ENCODE measurements around the gene LRRC8D.

DNA sequence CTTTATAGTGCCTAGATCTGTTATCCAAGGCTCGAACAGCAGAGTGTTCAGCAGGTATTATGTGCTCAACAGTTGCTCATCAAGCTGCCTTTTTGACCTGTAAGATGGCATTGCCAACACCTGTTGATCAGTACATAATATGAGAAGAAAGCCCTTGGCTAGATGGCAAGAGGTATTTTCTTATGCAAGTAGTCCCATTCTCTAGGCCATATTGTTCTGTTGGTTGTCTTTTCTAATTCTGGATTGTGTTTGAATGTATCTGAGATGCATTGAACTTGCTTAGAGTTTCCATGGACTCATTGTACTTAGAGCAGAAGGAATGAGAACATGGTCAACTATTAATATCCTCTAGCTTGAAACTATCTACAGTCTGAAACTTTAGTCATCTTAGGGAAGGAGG is 57.4 kb downstream of the LRRC8D start:
- TF ChIP-seq, protein P1, sequence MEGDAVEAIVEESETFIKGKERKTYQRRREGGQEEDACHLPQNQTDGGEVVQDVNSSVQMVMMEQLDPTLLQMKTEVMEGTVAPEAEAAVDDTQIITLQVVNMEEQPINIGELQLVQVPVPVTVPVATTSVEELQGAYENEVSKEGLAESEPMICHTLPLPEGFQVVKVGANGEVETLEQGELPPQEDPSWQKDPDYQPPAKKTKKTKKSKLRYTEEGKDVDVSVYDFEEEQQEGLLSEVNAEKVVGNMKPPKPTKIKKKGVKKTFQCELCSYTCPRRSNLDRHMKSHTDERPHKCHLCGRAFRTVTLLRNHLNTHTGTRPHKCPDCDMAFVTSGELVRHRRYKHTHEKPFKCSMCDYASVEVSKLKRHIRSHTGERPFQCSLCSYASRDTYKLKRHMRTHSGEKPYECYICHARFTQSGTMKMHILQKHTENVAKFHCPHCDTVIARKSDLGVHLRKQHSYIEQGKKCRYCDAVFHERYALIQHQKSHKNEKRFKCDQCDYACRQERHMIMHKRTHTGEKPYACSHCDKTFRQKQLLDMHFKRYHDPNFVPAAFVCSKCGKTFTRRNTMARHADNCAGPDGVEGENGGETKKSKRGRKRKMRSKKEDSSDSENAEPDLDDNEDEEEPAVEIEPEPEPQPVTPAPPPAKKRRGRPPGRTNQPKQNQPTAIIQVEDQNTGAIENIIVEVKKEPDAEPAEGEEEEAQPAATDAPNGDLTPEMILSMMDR (conservative IDR thresholded peaks at IDR 0.05), result no peak
- no peak for TF ChIP-seq ZFX (IDR thresholded peaks at IDR 0.05)
